Neural cell (in vitro differentiated cells): Measurements from ENCODE around the gene VWA3A.

Experiments
- CTCF ChIP-seq: fragments of 450-650 bp; IDR thresholded peaks from 2 replicates; pipeline ENCODE4 v1.5.1; 2014; ENCODE audit warnings: antibody characterized with exemption, mild to moderate bottlenecking, moderate library complexity; ENCODE audit not compliant: poor library complexity, severe bottlenecking
- EZH2 ChIP-seq: fragments of 200-600, 300-800 bp; shearing (Covaris generic), sonication (generic); IDR thresholded peaks from 2 replicates; pipeline ENCODE4 v1.6.1; 2014; ENCODE audit warnings: antibody characterized with exemption, low read length, borderline replicate concordance, mild to moderate bottlenecking; ENCODE audit not compliant: insufficient read depth, poor library complexity, severe bottlenecking
- MXI1 ChIP-seq: fragments of 450-650 bp; conservative IDR thresholded peaks from 2 replicates; pipeline ENCODE4 v1.6.1; 2014; ENCODE audit warnings: antibody characterized with exemption, mild to moderate bottlenecking; ENCODE audit not compliant: poor library complexity, severe bottlenecking
- REST ChIP-seq: IDR thresholded peaks from 2 replicates; pipeline ENCODE4 v1.6.1; 2012; ENCODE audit warnings: borderline replicate concordance

- TF ChIP-seq CTCF (peak; percentile 92), MXI1 (no peak), EZH2 (no peak), REST (no peak)
Observed at GRCh38 chr16:22188595-22189442, 96.5 kb downstream of the VWA3A start.
